GM23248 (cell line): ENCODE measurements around the gene STXBP4. TPM values are rescaled to one million over a fixed set of nuclear protein-coding genes. Genes with fewer than 3 reads are reported as not detected.
"Not testable (repeated sequence)": the region's sequence is repeated elsewhere in the genome, so short reads cannot be mapped to it uniquely, and the experiment has no call there.

ENCODE experiments used
- DNase-seq: peaks from one replicate; pipeline ENCODE4 v3.0.0-alpha.2; 2015
- H2AFZ ChIP-seq: fragments of 200-600 bp; sonication (generic); 2 replicates; pipeline ENCODE4 v1.6.1; 2016; ENCODE audit warnings: antibody characterized with exemption
- H3F3A ChIP-seq: fragments of 200-600 bp; sonication (generic); 2 replicates; pipeline ENCODE4 v1.6.1; 2016; ENCODE audit warnings: mild to moderate bottlenecking, antibody characterized with exemption, mixed run types; ENCODE audit not compliant: insufficient read depth
- H3K27ac ChIP-seq: fragments of 200-600 bp; sonication (generic); 2 replicates; pipeline ENCODE4 v1.5.1; 2016; ENCODE audit warnings: mild to moderate bottlenecking
- H3K27me3 ChIP-seq: fragments of 200-600 bp; sonication (generic); replicated peaks from 2 replicates; pipeline ENCODE4 v1.6.1; 2016; ENCODE audit warnings: mild to moderate bottlenecking; ENCODE audit not compliant: insufficient read depth
- H3K36me3 ChIP-seq: fragments of 200-600 bp; sonication (generic); 2 replicates; pipeline ENCODE4 v1.6.1; 2016; ENCODE audit warnings: low read depth, mild to moderate bottlenecking
- H3K4me1 ChIP-seq: fragments of 200-600 bp; sonication (generic); 2 replicates; pipeline ENCODE4 v1.6.1; 2016; ENCODE audit warnings: mild to moderate bottlenecking; ENCODE audit not compliant: insufficient read depth
- H3K4me2 ChIP-seq: fragments of 200-600 bp; sonication (generic); one replicate; pipeline ENCODE4 v1.6.1; 2016; ENCODE audit warnings: mild to moderate bottlenecking; ENCODE audit not compliant: unreplicated experiment
- H3K4me3 ChIP-seq: fragments of 200-600 bp; sonication (generic); 2 replicates; pipeline ENCODE4 v1.5.1; 2016; ENCODE audit warnings: mild to moderate bottlenecking
- H3K79me2 ChIP-seq: fragments of 200-600 bp; sonication (generic); 2 replicates; pipeline ENCODE4 v1.6.1; 2016; ENCODE audit warnings: mild to moderate bottlenecking; ENCODE audit not compliant: insufficient read depth
- H3K9ac ChIP-seq: fragments of 200-600 bp; sonication (generic); 2 replicates; pipeline ENCODE4 v1.6.1; 2016; ENCODE audit warnings: mild to moderate bottlenecking
- H3K9me2 ChIP-seq: fragments of 200-600 bp; sonication (generic); 2 replicates; pipeline ENCODE4 v1.6.1; 2016; ENCODE audit warnings: mixed run types, mild to moderate bottlenecking, moderate library complexity; ENCODE audit not compliant: insufficient read depth
- H3K9me3 ChIP-seq: fragments of 200-600 bp; sonication (generic); one replicate; pipeline ENCODE4 v1.6.1; 2017; ENCODE audit warnings: low read depth
- H4K20me1 ChIP-seq: fragments of 200-600 bp; sonication (generic); 2 replicates; pipeline ENCODE4 v1.6.0; 2016; ENCODE audit not compliant: insufficient read depth
- EZH2 ChIP-seq: fragments of 200-600 bp; sonication (generic); IDR thresholded peaks from 2 replicates; pipeline ENCODE4 v1.6.1; 2018; ENCODE audit warnings: antibody characterized with exemption, mild to moderate bottlenecking; ENCODE audit not compliant: insufficient read depth, poor library complexity, severe bottlenecking
- EZH2phosphoT487 ChIP-seq: fragments of 200-600 bp; sonication (generic); IDR thresholded peaks from 2 replicates; pipeline ENCODE4 v1.6.1; 2018; ENCODE audit warnings: antibody characterized with exemption, moderate library complexity, mild to moderate bottlenecking, low read depth; ENCODE audit not compliant: insufficient read depth
- WGBS, 2 experiments: methylation state at CpG; one replicate each; pipeline ENCODE4 v1.1.6; 2015 to 2017; ENCODE audit warnings: low lambda C conversion rate in 2 of 2, low coverage in 1 of 2; ENCODE audit errors: missing lambda C conversion rate in 2 of 2; 5-methylcytosine and 5-hydroxymethylcytosine counted together
- in situ Hi-C: fragments of 300-500 bp; cut with MboI; formaldehyde crosslinking; loops from 2 replicates; pipeline ENCODE4 v1.15.0; 2020
- polyA plus RNA-seq: library from polyadenylated mRNA; unstranded; fragments of >200 nt; fragmentation: Nextera tagmentation; extraction: Ambion mirVana; gene quantifications from 2 replicates; pipeline ENCODE4 v1.2.1, GENCODE V29; 2016
- total RNA-seq: library from RNA; depleted of rRNA; stranded (reverse); fragments of >200 nt; shearing (Covaris generic); gene quantifications from 2 replicates; pipeline ENCODE4 v1.2.3, GENCODE V29; 2014

Gene STXBP4
- total and polyA plus RNA-seq, 2 experiments from 2014 or later = 5.9 to 8.7 TPM

DNA sequence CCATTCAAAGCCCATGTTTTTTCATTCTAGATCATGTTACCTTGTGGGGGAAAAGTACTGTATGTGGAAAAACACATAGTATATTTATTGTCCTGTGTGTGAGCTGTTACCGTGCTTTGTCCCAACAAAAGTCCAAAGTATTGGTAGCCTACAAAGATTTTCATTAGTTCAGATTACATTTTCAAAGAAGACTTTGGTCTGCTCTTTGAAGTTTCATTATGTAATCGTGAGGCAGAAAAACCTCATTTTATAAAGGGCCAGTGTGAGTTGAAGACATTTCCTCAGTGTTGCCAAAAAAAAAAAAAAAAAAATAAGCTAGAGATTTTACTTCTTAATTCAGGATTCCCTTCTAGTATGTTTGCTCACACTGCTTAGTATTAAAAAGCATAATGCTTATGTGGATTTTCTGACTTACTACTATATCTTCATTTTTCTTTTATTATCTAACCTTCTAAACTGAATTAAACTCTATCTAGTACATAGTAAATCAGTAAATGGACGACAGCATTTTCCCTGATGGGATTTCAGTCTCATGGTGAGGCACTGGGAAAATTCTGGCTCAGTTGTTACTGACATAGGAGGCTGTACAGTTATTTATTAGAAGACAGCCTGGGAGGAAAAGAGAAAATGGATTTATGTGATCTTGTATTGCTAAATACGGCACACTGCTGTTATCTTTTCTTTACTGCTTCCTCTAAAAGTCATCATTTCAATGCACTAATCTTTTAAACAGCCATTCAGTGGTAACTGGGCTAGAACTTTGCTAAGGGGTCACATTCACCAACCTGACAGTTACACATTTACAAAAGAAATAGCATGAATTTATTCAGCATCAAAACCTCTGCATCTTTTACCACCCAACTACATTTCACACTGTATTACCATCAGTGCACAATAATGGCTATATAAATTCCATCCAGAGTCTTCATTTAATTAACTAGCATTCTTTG, 100.6 kb downstream of the STXBP4 start:
- Histone ChIP-seq H3K9me3 (no peaks in the 10 kb centered on the region), H3K9ac (no peak overlapping the region), H2AFZ (no peak overlapping the region), H3K4me1 (no peaks in the 10 kb centered on the region), H3K36me3 (no peaks in the 10 kb centered on the region), H3K4me2 (no peak overlapping the region), H4K20me1 (no peaks in the 10 kb centered on the region), H3K79me2 (no peaks in the 10 kb centered on the region), H3K9me2 (no peaks in the 10 kb centered on the region), H3F3A (0 out of 2 replicates have a peak, but pooled peaks cover 3% of the 10 kb centered on the region), H3K27me3 (no peaks in the 10 kb centered on the region), H3K27ac (no peak overlapping the region), H3K4me3 (no peak overlapping the region)
- TF ChIP-seq EZH2phosphoT487 (no peak), EZH2 (no peak)
- no peak for DNase-seq
- 60 to 61% methylated on average over 4 of the region's 4 CpGs for WGBS, 2 experiments
- in situ Hi-C loops = no loop called here

DNA sequence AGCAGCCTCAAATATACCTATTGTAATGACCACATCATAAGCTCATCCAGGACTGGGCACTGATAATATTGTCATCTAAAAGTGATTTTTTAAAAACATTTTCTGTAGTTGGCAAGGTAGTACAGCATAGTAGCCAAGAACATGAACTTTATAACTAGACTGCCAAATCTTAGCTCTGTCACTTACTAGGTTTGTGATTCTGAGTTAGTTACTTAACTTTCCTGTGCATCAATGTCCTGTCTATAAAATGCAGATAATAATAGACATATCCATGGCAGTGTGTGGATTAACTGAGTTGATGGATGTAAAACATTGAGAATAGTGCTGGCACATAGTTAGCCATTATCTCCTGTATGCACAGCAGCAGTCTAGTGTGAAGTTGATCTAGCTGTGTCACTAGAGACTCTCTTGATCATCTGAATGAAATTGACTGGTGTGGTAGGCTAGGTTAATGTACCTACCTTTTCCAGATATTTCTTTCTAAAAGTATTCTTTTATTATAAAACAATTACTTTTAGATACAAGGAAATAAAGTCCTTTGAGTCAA, 101.5 kb downstream of the STXBP4 start:
- Histone ChIP-seq H3K4me2 (no peak overlapping the region), H4K20me1 (no peaks in the 10 kb centered on the region), H3K27me3 (no peaks in the 10 kb centered on the region), H3K27ac (no peak overlapping the region), H3K9me3 (no peaks in the 10 kb centered on the region), H3K9me2 (no peaks in the 10 kb centered on the region), H3F3A (0 out of 2 replicates have a peak, but pooled peaks cover 3% of the 10 kb centered on the region), H3K4me3 (no peak overlapping the region), H2AFZ (no peak overlapping the region), H3K9ac (no peak overlapping the region), H3K79me2 (no peaks in the 10 kb centered on the region), H3K4me1 (no peaks in the 10 kb centered on the region), H3K36me3 (no peaks in the 10 kb centered on the region)
- in situ Hi-C loops = no loop called here
- TF ChIP-seq EZH2 (no peak), EZH2phosphoT487 (no peak)
- no peak for DNase-seq

DNA sequence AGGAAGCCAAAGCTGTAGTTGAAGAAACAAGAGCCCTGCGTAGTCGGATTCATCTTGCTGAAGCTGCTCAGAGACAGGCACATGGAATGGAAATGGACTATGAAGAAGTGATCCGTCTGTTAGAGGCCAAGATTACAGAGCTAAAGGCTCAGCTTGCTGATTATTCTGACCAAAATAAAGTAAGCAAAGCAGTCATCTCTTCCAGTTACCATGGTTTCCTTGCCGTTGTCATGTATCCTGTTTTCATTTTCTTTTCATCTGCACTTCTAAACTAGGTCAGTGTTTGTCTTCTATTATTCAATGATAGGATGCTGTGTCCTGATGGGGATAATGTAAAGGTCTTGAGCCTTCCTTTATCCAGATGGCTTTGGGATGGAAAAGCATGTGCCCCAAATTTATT, 104.3 kb downstream of the STXBP4 start:
- 58 to 60% methylated on average over 4 of the region's 4 CpGs for WGBS, 2 experiments
- Histone ChIP-seq H3K9me2 (no peaks in the 10 kb centered on the region), H3K27me3 (no peaks in the 10 kb centered on the region), H3K79me2 (no peaks in the 10 kb centered on the region), H4K20me1 (no peaks in the 10 kb centered on the region), H3K27ac (no peak overlapping the region), H3K9ac (no peak overlapping the region), H3K4me3 (no peak overlapping the region), H3K36me3 (no peaks in the 10 kb centered on the region), H3K4me2 (no peak overlapping the region), H3K9me3 (no peaks in the 10 kb centered on the region), H3F3A (no peaks in the 10 kb centered on the region), H3K4me1 (no peaks in the 10 kb centered on the region), H2AFZ (no peak overlapping the region)
- in situ Hi-C loops = no loop called here
- TF ChIP-seq EZH2phosphoT487 (no peak), EZH2 (no peak)
- DNase-seq = peak; percentile 2

DNA sequence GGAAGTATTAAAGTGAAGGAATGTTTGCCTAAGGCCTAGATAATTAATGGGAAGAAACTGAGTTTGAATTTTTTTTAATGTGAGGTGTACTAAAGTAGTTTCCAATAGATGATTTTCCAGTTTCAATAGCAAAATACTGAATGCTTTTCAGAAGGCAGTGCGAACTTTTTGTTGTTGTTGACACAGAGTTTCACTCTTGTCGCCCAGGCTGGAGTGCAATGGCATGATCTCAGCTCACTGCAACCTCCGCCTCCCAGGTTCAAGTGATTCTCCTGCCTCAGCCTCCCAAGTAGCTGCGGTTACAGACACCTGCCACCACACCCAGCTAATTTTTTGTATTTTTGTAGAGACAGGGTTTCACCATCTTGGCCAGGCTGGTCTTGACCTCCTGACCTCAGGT, 104.9 kb downstream of the STXBP4 start:
- H3K9me3 ChIP-seq, H2AFZ ChIP-seq, H3K4me1 ChIP-seq, H3K27me3 ChIP-seq, H3K9ac ChIP-seq, H3K79me2 ChIP-seq, H3K9me2 ChIP-seq, H4K20me1 ChIP-seq, H3F3A ChIP-seq, H3K36me3 ChIP-seq, H3K4me3 ChIP-seq, H3K4me2 ChIP-seq, H3K27ac ChIP-seq, in situ Hi-C loops, DNase-seq: not testable (repeated sequence)
- 94 to 100% methylated on average over 4 of the region's 4 CpGs for WGBS, 2 experiments
